PC-3 (cell line): ENCODE data around the gene IL1RAPL1.

ENCODE experiments used
- CTCF ChIP-seq: fragments of 300-600 bp; sonication (generic); conservative IDR thresholded peaks from 2 replicates; pipeline ENCODE4 v1.5.1; 2017; ENCODE audit warnings: antibody characterized with exemption, low read depth, mild to moderate bottlenecking, low read length
- EZH2 ChIP-seq: fragments of 300-600 bp; sonication (generic); IDR thresholded peaks from one replicate; pipeline ENCODE4 v1.6.1; 2017; ENCODE audit warnings: antibody characterized with exemption, mild to moderate bottlenecking, low read length; ENCODE audit not compliant: unreplicated experiment
- EZH2phosphoT487 ChIP-seq: fragments of 300-600 bp; sonication (generic); IDR thresholded peaks from 2 replicates; pipeline ENCODE4 v1.6.1; 2018; ENCODE audit warnings: mild to moderate bottlenecking, antibody characterized with exemption, low read length, borderline replicate concordance

GRCh38 chrX:29044423-29045184 lies 457.4 kb downstream of the IL1RAPL1 start:
- TF ChIP-seq CTCF (peak; percentile 47), EZH2 (no peak), EZH2phosphoT487 (no peak)
